GM19240 (cell line): ENCODE results near the gene ANKHD1.
"Not testable (repeated sequence)": the region's sequence is repeated elsewhere in the genome, so short reads cannot be mapped to it uniquely, and the experiment has no call there.

Source experiments
- DNase-seq: peaks from one replicate; pipeline ENCODE4 v3.0.0; 2011; ENCODE audit warnings: low spot score; ENCODE audit not compliant: insufficient read length

The ANKHD1 gene

DNA sequence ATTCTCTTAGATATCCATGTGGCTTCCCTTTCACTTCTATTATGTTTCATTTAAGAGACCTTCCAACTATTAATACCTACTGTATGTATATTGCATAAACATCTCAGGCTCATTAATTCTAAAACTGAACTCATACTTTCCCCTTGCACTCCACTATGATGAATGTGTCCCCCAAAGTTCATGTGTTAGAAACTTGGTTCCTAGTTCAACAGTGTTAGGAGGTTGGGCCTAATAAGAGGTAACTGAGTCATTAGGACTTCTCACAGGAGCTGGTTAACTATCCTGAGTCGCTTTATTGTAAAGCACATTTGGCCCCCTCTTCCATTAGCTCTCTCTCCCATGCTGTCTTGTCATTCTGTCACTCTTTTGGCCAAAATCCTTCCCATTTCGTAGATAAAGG lies 22.0 kb downstream of the ANKHD1 start:
- DNase-seq: no peak

DNA sequence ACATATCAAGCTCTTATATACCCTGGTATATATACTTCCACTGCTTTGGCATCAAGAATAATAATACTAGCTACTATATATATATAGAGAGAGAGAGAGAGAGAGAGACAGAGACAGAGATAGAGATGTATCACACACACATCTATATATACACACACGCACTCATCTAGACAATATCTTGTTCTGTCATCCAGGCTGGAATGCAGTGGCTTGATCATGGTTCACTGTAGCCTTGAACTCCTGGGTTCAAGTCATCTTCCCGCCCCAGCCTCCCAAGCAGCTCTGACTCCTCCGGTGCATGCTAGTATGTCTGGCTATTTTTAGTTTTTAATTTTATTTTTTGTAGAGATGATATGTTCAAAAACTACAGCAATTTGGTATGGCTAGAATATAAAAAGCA lies 22.5 kb downstream of the ANKHD1 start:
- DNase-seq: no peak

DNA sequence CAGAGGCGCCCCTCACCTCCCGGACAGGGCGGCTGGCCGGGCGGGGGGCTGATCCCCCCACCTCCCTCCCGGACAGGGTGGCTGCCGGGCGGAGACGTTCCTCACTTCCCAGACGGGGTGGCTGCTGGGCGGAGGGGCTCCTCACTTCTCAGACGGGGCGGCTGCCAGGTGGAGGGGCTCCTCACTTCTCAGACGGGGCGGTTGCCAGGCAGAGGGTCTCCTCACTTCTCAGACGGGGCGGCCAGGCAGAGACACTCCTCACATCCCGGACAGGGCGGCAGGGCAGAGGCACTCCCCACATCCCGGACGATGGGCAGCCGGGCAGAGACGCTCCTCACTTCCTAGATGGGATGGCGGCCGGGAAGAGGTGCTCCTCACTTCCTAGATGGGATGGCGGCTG lies 26.1 kb downstream of the ANKHD1 start:
- DNase-seq: not testable (repeated sequence)

DNA sequence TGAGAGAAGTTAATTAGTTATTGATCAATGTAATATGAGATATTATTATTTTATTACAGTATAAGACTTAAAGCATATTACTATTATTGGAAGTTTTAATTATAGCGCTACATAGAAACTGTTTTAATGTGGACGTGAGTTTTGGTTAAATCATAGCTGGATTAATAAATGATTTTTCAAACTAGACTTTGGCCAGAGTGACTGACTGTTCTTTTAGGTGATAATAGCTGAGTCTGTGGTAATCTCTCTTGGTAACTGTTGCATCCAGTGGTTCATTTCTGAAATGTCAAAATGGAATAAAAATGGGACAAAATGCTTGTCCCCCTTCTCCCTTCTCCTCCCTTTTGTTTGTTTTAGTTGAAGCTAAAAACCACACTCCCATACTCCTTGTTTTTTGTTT lies 28.1 kb downstream of the ANKHD1 start:
- no peak for DNase-seq

GRCh38 chr5:140432212-140432611 lies 30.6 kb downstream of the ANKHD1 start:
- DNase-seq: no peak

DNA sequence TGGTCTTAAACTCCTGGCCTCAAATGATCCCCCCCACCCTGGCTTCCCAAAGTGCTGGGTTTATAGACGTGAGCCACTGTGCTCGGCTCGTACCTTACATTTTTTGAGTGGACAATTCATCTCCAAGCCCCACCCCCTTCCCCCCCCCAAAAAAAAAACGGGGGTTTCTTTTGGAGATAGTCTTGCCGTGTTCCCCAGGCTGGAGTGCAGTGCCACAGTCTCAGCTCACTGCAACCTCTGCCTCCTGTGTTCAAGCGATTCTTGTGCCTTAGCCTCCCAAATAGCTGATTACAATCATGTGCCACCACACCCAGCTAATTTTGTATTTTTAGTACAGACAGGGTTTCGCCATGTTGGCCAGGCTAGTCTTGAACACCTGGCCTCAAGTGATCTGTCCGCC lies 31.3 kb downstream of the ANKHD1 start:
- DNase-seq: no peak

- DNase-seq: not testable (repeated sequence)
These were observed 55.7 kb downstream of the ANKHD1 start for GRCh38 chr5:140457368-140457767.

GRCh38 chr5:140466981-140467742 lies 65.5 kb downstream of the ANKHD1 start:
- DNase-seq: no peak

DNA sequence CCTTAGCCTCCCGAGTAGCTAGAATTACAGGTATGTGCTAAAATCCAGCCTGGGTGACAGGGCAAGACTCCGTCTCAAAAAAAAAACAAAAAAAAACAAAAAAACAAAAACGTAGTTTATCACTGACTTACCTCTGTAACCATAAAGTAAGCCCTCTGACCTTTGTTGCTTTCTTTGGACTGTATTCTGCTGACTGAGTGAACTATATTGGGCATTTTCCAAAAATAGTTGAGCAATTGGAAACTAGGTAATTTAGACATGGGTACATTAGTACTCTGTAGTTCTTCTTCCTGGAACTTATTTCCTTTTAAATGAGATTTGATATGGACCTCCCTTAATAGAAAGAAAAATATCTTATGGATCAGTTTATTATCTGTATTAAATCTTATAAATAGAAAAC lies 66.6 kb downstream of the ANKHD1 start:
- DNase-seq: no peak

- no peak for DNase-seq
These were observed 67.6 kb downstream of the ANKHD1 start for GRCh38 chr5:140469259-140469658.

GRCh38 chr5:140480310-140481014 lies 78.8 kb downstream of the ANKHD1 start:
- no peak for DNase-seq

GRCh38 chr5:140481758-140482157 lies 80.1 kb downstream of the ANKHD1 start:
- no peak for DNase-seq

DNA sequence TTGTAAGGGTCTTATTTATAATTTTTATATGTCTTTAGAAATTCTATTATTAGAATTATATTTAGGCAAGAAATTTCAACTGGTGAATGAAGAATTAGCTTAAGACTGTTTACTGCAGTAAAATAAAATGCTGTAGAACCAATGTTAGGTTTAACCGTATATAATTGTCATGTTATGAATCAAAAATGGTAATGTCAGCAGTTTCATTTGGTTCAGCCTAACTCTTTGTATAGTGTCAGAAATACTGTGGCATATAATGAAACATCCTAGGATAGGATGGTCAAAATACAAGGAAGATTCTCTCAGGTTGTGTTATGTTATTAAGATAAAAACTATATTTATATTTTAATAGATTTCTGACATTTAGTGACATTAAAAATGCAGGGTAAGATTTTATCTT lies 81.4 kb downstream of the ANKHD1 start:
- DNase-seq: no peak

GRCh38 chr5:140488141-140488540 lies 86.5 kb downstream of the ANKHD1 start:
- not testable (repeated sequence) for DNase-seq

DNA sequence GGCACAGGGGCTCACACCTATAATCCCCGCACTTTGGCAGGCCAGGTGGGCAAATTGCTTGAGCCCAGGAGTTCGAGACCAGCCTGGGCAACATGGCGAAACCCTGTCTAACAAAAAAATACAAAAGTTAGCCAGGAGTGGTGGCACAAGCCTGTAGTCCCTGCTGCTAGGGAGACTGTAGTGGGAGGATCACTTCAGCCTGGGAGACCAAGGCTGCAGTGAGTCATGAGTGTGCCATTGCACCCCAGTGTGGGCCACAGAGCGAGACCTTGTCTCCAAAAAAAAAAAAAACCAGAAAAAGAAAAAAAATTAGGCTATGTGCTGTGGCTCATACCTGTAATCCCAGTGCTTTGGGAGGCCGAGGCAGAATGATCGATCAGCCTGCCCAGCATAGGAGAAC lies 87.3 kb downstream of the ANKHD1 start:
- DNase-seq: no peak

GRCh38 chr5:140497897-140498296 lies 96.3 kb downstream of the ANKHD1 start:
- no peak for DNase-seq

- DNase-seq: no peak
These were observed 97.0 kb downstream of the ANKHD1 start for GRCh38 chr5:140498591-140498990.

DNA sequence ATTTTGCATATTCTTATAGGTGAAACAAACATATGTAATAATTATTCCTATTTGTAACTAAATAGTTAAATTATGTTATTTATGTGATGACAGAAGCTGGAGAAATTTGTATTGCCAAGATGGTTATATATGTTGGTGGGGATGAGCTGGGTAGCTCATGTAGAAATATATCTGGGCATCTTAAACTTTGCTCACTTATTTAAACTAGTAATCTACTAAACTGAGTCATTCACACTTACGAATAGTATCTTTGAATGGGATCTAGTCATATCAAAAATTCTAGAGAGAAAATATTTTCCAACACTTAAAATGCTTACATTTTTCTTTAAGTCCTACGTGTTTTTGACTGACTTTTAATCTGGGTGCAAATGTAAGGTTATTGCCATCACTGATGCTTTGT lies 101.2 kb downstream of the ANKHD1 start:
- DNase-seq: no peak

GRCh38 chr5:140509898-140510297 lies 108.3 kb downstream of the ANKHD1 start:
- no peak for DNase-seq

DNA sequence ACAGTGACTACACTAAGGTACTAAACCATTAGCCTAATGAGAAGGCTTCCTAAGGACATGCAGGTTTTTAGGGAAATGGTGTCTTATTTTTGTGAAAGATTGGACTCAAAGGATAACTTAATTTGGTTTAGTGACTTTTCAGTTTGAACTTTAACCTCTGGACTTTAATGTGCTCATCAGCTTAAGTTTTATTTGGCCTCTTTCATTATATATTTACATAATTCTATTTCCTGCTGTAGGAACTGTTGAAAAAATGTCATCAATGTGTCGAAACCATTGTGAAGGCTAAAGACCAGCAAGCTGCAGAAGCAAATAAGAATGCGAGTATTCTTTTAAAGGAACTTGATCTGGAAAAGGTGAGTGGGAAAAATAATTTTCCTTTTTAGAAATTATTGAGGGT lies 111.5 kb downstream of the ANKHD1 start:
- no peak for DNase-seq

DNA sequence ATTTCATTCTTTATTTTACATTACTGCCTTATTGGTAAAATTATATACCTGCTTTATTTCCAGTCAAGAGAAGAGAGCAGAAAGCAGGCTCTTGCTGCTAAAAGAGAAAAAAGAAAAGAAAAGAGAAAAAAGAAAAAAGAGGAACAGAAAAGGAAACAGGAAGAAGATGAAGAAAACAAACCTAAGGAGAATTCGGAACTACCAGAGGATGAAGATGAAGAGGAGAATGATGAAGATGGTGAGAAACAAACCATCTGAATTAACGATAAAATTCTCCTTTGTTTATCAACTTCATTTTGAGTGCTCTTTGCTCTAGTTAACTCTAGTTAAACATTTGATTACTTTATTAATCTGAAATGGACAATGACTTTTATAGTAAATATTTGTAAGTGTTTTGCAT lies 122.4 kb downstream of the ANKHD1 start:
- no peak for DNase-seq

GRCh38 chr5:140540227-140540626 lies 138.6 kb downstream of the ANKHD1 start:
- DNase-seq: no peak

DNA sequence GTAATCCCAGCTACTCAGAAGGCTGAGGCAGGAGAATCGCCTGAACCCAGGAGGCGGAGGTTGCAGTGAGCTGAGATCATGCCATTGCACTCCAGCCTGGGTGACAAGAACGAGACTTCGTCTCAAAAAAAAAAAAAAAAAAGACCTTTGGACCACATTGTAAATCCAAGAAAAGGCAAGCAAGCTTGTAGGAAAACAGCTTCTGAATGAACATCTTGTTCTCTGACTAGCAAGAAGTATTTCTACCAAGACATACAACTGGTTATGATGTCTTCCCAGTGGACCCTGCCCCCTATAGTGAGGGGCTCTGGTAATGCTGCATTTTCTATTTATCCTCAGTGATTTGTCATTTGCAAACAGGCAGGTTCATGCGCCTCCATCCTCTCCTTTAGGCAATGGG lies 141.3 kb downstream of the ANKHD1 start:
- no peak for DNase-seq
